AG04449 (cell line): ENCODE results near the gene SSH3.

Experiments used
- CTCF ChIA-PET: fragments of 350-600 bp; formaldehyde crosslinking; extraction: SDS; loops from one replicate; lab custom pipeline; 2021; ENCODE audit warnings: antibody characterized with exemption; lab: Yijun Ruan, JAX
- POLR2A ChIA-PET: fragments of 400-600, 350-600 bp; formaldehyde crosslinking; extraction: SDS; loops from one replicate; lab custom pipeline; 2020; ENCODE audit warnings: antibody characterized with exemption, inconsistent platforms; lab: Yijun Ruan, JAX
- DNase-seq: peaks from one replicate; pipeline ENCODE4 v3.0.0-alpha.2; 2010; ENCODE audit warnings: low read depth, low spot score
- H3K4me3 ChIP-seq: 2 replicates; pipeline ENCODE4 v1.5.1; 2011; ENCODE audit warnings: low read depth, mild to moderate bottlenecking, control low read depth, low read length
- TF ChIP-seq, protein P1 (sequence below): IDR thresholded peaks from one replicate; pipeline ENCODE4 v1.5.1; 2011; ENCODE audit warnings: mild to moderate bottlenecking, moderate library complexity, low read length, control low read depth, inconsistent platforms; ENCODE audit not compliant: insufficient read depth; ENCODE audit errors: missing control alignments

Gene SSH3

DNA sequence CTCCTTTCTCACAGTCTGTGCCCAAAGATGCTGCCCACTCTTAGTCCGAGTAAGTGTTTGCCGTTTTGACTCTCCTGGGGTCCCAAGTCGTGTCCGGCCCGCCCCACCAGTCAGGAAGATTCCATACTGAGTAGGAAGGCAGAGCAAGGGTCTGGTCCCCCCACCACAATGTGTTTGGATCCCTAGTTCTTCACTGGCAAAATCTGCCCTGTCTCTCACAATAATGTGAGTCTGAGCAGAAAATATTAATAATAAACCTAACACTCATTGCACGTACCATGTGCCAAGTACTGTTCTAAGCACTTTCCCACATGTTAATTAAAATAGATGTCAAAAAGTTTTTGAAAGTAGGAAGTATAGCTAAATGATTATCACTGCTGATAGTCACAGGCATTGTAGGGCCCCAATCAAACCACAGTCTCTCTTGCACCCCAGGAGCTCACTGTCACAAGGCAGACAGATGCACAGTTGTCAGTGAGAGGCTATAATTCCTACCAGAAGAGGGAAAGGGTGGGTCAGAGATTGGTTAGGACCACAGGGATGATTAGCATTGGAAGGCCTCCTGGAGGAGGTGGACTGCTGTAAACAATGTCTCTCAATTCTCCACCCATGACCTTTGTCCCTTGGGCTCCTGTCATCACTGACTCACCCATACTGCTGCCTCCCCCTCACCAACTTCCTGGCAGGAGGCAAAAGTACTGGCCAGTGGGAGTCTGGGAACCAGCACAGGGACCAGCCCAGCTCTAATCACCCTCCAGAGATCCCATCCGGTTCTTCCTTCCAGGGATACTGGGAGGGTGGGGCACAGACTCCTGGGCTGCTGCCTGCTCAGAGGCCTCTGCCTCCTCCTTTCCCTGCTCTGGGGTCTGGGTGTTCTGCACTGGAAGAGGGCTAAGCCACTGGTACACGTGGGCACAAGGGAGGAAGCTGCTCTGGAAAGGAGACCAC is 51.0 kb downstream of the SSH3 start:
- peak; percentile 77 for DNase-seq
- TF ChIP-seq, protein P1, sequence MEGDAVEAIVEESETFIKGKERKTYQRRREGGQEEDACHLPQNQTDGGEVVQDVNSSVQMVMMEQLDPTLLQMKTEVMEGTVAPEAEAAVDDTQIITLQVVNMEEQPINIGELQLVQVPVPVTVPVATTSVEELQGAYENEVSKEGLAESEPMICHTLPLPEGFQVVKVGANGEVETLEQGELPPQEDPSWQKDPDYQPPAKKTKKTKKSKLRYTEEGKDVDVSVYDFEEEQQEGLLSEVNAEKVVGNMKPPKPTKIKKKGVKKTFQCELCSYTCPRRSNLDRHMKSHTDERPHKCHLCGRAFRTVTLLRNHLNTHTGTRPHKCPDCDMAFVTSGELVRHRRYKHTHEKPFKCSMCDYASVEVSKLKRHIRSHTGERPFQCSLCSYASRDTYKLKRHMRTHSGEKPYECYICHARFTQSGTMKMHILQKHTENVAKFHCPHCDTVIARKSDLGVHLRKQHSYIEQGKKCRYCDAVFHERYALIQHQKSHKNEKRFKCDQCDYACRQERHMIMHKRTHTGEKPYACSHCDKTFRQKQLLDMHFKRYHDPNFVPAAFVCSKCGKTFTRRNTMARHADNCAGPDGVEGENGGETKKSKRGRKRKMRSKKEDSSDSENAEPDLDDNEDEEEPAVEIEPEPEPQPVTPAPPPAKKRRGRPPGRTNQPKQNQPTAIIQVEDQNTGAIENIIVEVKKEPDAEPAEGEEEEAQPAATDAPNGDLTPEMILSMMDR: peak; percentile 15
- CTCF ChIA-PET: interaction anchor here (1.3 to 41.2 kb wide), 5 partner anchors 16 to 150 kb away, joined by 5 to 2108 read pairs (median 82); partner anchors contain the start of genes CLCF1, PITPNM1, PPP1CA and RAD9A
- POLR2A ChIA-PET: interaction anchor here (0.5 to 5.4 kb wide), 11 partner anchors 8 to 148 kb away, joined by 3 to 76 read pairs (median 4); partner anchors contain the start of gene CLCF1
- peak overlapping the region; percentile 49 for H3K4me3 ChIP-seq

GRCh38 chr11:67355023-67355793 is 51.9 kb downstream of the SSH3 start:
- ChIA-PET CTCF (interaction anchor here (7.1 to 41.2 kb wide), 4 partner anchors 17 to 92 kb away, joined by 67 to 2108 read pairs (median 153); partner anchors contain the start of genes CLCF1, PPP1CA, RAD9A and TBC1D10C), POLR2A (interaction anchor here (0.7 to 5.4 kb wide), 3 partner anchors 17 to 45 kb away, joined by 3 to 76 read pairs (median 4); partner anchors contain the start of gene CLCF1)
- TF ChIP-seq, protein P1: no peak
- H3K4me3 ChIP-seq: peak overlapping the region; percentile 8; the same call in 1 of the 2 replicates
- DNase-seq: no peak

GRCh38 chr11:67355794-67356386 is 52.6 kb downstream of the SSH3 start:
- CTCF ChIA-PET: interaction anchor here (0.9 to 41.2 kb wide), 11 partner anchors 18 to 152 kb away, joined by 3 to 2108 read pairs (median 7); partner anchors contain the start of genes CDK2AP2, CLCF1, PPP1CA and RAD9A
- POLR2A ChIA-PET: interaction anchor here (0.7 to 5.4 kb wide), 4 partner anchors 14 to 45 kb away, joined by 3 to 76 read pairs (median 14); partner anchors contain the start of gene CLCF1

GRCh38 chr11:67356387-67356863 is 53.1 kb downstream of the SSH3 start:
- ChIA-PET CTCF (interaction anchor here (0.9 to 41.2 kb wide), 11 partner anchors 18 to 151 kb away, joined by 3 to 2108 read pairs (median 6); partner anchors contain the start of genes CDK2AP2, CLCF1, PPP1CA and RAD9A), POLR2A (interaction anchor here (0.7 to 2.3 kb wide), 4 partner anchors 10 to 26 kb away, joined by 3 to 16 read pairs (median 7); partner anchors contain the start of gene CLCF1)
- H3K4me3 ChIP-seq: no peak overlapping the region
- TF ChIP-seq, protein P1: no peak
- DNase-seq: no peak

More at GRCh38 chr11:67355794-67356386, 52.6 kb downstream of the SSH3 start:
- DNase-seq: no peak
- H3K4me3 ChIP-seq: no peak overlapping the region
- TF ChIP-seq, protein P1: no peak

GRCh38 chr11:67356864-67357561 is 53.7 kb downstream of the SSH3 start:
- no peak for DNase-seq
- no peak overlapping the region for H3K4me3 ChIP-seq
- POLR2A ChIA-PET: interaction anchor here (0.7 to 2.3 kb wide), 4 partner anchors 11 to 26 kb away, joined by 3 to 16 read pairs (median 7); partner anchors contain the start of gene CLCF1
- CTCF ChIA-PET: interaction anchor here (0.6 to 47.5 kb wide), 15 partner anchors 12 to 151 kb away, joined by 3 to 2108 read pairs (median 6); partner anchors contain the start of genes CDK2AP2, CLCF1, POLD4 and PPP1CA
- TF ChIP-seq, protein P1: peak; percentile 87
